HG02588 (cell line): ENCODE measurements around the gene UBE3C.

ENCODE experiments used
- ATAC-seq: cut with Tn5 transposase; IDR thresholded peaks from one replicate; pipeline ENCODE4 v1.9.1; 2021; ENCODE audit warnings: mild to moderate bottlenecking, moderate library complexity; ENCODE audit not compliant: unreplicated experiment

UBE3C gene

DNA sequence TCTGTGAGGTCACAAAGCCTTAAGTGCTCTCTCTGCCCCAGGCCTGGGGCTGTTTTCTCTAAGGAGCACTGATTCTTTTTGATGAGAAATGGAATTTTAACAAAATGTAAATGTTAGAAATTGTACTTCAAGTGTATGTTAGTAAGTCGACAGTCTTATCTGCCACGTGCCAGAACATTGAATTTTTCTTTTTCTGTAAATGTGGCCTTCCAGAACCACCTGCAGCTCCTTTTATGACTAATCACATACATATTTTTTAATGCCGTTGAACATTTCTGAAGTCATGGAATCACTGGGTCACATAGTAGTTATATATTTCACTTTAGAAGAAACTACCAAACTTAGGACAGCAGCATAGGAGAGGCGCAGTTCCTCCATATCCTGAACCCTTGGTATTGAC is 38.0 kb downstream of the UBE3C start:
- ATAC-seq = no peak

DNA sequence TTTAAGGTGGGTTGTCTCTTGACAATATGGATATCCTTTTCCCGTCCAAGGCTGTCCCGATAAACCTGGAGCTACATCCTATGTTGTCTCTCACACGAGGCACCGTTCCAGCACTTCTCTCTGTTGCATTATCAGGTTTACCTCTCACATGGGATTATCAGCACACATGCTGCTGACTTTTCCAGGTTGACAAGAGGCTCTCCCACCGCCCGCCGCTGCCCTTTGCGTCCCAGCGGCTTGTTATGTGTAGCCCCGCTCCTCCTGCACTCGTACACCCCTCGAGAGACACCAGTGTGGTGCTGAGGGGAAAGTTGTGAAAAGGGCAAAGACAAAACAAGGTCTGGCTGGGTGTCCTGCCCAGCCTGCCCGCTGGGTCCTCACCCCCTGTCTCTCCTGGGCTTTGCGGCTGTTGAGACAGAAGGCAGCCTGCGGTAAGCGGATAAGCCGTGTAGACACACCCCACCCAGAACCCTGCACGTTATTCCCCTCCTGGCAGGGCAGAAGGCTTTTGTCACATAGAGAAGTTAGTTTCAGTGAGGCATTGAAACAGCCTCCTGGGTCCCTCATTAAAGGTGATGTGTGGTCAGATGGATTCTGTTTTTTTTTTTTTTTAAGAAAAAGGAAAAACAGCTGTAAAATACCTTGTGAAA is 38.7 kb downstream of the UBE3C start:
- ATAC-seq = no peak

DNA sequence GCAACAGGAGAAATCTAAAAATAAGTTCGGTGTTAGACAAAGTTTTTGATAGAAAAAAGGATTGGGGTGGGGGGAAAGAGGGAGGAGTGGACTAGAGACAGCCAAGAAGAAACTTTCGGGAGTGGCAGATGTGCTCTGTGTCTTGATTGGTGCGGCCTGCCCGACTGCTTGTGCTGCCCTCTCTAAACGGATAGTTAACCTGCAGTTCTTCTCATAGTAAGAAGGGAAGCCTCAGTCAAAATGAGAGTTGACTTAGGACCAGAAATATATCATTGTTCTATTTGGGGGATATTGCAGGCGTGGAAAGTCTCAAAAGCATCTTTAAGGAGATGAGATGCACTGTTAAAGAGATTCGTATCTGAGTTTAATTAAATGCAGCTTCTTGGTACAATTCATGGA is 39.3 kb downstream of the UBE3C start:
- no peak for ATAC-seq

DNA sequence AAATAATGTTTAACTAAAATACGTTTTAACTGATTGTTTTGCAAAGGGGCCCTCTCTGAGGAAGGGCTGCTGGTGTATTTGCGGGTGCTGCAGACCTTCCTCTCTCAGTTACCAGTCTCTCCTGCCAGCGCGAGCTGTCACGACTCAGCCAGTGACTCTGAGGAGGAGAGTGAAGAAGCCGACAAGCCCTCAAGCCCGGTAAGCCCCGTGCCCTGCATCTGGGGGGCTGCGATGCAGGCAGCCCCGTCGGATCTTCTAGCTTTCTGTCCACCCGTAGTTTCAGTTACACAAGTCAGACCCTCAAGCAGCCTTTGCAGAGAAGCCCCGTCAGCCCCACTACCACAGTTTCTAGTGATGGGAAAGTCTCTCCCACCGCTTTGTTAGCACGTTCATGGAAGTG is 45.1 kb downstream of the UBE3C start:
- ATAC-seq = no peak

DNA sequence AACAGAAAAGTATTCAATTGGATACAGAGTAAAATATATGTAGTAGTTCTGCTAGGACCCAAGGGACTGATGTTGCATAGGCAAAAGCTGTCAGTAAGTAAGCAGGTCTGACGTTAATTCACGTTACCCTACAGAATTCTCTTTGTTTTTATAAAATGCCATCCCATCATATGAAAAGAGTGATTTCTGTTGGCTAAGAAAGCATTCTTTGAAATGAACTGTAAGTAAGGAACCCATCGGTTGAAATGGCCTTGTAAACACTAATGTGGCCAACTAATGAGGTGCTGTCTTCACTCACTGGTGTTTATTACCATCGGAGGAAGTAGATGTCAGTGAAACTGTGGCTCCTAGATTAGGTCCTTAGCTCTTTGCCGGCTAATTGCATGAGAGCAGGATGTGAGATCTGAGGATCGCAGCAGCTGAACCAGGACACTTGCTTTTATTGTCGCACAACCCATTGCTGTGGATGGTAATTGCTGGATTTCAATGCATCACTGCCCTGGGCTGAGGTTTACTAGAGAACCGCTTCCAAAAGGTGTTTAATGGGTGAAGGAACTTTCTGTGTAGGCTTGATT is 49.5 kb downstream of the UBE3C start:
- ATAC-seq = no peak

DNA sequence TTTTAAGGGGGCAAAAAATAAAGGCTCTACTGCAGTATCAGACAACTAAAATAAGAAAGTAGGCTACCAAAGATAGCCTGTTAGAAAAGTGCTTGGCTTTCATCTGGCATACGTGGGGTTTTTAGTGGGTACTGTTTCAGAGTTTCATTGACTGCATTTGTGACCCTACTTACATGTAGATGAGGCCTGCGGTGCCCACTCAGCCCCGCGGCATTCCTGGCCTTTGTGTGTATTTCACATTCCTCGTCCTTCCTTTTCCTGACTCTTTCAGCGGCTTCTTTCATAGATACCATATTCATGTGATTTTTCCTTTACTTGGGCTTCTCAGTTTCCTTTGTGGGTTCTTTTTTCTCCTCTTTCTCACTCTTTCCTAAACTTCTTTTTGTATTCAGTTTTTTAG is 50.7 kb downstream of the UBE3C start:
- ATAC-seq = no peak

DNA sequence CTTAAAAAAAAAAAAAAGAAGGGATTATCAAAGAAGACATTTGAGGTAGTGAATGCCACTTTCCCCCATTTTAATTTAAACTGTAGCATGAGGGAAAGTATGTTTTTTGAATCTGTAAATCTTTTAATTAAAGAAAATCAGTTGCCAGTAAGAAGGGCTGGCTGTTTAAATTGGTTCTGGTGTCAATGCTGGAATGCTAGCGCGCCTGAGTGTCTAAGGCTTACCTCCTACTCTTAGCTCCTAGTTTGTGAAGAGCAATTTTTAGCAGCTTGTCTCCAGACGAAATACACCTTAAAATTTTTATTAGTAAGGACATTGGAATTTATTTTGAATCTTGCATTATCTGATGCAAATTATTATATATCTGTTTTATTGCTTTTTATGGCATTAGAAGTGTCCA is 54.1 kb downstream of the UBE3C start:
- no peak for ATAC-seq

DNA sequence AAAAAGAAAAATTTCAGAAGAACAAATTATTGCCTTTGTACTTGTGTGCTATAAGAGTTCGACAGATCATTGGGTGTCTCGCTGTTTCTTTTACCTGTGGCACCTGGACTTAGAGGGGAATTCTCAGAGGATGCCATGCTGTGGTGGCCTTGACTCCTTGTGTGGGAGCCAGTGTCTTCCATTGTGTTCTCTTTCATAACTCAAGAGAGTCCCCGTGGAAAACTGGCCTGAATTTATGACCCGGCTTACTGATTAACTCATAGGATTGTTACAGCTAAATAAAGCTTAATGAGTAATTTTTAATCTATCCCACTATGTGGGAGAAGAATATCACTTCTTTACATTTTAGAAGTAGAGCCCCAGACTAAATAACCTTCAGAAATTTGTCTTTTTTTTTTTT is 54.5 kb downstream of the UBE3C start:
- no peak for ATAC-seq

DNA sequence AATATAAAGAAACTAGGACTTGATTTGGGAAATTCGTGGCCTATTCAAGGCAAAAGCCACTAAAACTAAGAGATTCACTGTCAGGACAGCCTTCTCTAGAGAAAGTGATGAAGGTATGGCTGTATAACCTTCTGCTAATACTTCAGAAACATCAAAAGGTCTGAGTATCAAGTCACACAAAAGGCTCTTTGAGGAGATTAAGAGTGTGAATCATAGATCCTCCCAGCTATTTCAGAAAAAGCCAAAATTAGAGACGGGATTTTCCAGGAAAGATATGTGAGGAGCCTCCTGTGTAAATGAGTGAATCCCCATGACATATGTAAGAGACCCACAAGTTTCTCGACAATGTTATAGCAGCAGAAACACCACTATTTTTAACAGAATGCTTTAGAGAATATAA is 56.2 kb downstream of the UBE3C start:
- no peak for ATAC-seq

DNA sequence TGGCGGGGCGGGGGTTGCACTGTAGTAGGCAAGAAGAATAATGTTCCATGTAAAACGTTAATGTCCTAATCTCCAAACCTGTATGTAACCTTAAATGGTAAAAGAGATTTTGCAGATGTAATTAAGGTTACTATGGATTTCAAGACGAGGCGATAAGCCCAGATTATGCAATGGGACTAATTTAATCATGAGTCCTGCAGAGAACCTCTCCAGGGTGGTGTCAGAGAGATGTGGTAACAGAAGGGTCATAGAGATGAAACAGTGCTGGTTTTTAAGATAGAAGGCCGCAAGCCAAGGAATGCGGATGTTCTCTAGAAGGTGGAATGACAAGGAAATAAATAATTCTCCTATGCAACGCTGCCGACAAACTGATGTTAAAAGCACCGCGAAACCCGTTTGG is 57.1 kb downstream of the UBE3C start:
- no peak for ATAC-seq

DNA sequence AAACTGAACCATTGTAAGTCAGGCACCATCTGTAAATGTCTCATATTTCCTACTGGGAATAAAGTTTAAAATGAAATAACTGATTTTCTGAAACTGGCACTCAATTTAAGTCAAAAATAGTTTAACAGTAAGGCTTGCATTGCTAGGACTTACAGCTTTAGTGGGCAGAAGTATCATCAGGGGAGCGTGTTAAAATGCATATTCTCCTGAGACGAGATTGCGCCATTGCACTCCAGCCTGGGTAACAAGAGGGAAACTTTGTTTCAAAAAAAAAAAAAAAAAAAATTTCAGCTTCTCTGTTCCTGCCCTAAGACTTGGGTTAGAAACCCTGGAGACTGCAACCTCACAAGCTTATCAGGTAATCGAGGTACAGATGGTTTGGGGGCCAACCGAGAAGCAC is 65.4 kb downstream of the UBE3C start:
- no peak for ATAC-seq

DNA sequence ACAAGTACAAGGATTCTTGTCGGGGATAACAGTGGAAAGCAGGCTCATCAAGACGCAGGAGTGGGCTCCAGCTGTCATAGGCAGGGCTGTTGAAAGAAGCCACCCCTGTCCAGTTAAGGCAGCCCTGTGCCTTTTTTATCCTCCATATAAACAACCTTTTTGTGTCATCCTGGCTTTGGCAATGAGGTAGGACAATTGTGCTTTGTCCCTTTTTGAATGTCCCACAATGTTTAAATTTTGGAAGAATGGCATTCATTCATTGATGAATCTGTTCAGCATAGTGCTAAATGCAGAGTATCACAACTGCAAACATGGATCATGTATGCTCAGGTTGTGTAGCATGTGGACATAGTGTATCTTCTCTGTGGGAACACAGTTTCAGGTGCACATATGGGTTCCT is 66.7 kb downstream of the UBE3C start:
- ATAC-seq = no peak

DNA sequence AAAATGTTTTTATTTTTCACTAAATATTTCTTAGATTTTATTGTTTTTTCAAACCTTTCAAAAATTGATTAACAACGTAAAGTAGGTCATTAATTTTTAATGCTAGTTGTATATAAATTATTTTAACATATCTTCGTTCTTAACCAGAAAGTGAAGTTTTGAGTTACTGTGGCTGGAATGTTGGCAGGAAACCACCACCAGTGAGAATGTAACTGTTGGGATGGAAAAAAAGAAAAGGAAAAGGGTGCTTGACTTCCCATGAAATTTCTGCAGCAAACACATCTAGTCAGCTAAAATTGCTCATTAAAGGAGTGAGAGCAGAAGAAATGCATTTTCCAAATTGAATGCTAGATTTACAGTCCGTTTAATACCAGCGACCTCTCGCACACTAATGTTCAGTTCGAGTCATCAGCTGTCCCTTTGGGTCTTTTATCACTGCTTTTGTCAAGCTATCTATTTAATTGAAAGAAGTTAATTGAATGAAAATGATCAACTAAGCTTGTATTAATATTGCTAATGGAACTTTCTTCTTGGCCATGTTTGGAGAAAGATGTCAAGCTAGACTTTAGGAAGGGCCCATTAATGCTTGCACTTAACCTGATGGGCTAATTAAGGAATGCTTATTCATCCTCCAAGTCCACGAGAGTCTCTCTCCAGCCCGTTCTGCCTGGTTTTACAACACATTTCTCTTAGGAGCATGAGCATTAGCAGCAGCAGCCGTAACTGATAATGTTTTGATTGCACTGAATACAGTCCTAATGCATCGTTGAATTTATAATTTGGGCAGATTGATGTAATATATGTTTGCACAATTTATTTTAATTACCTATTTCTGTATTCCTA is 70.1 kb downstream of the UBE3C start:
- no peak for ATAC-seq

DNA sequence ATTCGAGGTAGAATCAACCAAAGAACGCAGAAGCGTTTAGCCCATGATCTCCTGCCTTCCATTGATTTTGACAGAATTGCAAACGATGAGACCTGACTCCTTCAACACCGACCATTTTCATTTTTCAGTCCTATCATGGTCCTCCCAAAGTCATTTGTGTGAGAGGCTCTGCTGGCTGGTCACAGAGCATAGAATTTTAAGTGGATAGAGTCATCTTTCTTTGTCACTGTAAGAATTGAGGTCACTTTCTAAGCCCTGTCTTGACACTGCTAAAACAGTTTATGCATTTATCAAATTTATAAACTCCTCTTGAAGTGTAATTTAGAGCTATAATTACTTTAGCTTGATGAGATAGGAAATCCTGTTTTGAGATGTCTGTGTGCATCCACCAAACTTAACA is 72.0 kb downstream of the UBE3C start:
- no peak for ATAC-seq

DNA sequence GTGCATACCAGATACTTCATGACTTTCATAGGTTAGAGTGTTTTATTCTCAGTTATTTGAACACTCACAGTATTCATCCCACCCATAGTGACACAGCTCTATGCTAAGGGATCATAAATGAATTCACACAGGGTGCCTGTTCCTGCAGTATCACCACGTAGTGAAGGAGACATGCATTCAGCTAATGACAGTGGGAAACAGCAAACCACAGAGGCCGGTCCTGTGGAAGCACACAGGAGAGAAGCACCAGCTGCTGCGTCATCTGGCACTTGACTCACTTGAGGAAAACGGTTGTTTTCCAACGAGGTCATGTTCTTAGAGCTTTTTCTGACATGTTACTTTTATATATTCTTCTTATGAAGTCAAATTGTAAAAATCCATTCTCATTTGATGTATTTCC is 73.0 kb downstream of the UBE3C start:
- no peak for ATAC-seq

DNA sequence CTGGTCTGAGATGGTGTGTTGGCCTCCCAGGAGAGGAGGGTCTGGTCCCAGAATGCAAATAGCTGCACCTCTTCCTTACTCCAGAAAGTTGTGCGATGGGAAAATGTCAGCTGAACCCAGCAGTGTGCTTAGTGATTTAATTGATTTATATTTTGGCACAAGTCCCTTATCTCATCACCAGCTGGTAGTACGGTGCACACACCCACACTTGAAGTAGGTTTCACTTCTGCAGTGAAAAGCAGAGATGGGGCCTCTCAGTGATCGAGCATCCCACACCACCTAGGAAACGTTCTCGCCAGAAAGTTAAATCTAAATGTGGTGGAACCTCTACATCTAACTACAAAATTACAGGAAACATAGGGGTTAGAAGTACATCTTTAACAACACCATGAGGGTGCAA is 80.4 kb downstream of the UBE3C start:
- peak; percentile 69 for ATAC-seq

DNA sequence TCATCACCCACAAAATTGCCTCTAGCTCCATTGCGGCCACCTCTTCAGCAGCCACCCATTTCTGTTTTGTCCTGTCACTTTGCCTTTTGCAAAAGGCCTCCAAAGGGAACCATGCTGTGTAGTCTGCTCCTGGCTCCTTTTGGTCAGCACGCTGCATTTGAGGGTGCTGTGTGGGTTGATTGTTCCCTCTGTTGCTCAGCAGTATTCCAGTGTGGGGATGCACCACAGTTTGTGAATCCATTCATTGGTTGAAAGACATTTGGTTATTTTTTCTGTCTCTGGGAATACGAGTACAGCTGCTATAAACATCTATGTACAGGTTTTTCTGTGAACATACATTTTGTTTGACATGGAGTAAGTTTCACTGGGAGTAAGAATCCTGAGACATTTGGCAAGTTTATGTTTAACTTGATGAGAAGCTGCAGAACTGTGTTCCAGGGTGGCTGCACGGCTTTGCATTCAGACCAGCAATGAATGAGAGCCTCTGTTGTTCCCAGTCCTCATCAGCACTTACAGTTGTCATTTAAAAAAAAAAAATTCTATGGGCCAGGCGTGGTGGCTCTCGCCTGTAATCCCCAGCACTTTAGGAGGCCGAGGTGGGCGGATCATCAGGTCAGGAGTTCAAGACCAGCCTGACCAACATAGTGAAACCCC is 82.3 kb downstream of the UBE3C start:
- no peak for ATAC-seq

DNA sequence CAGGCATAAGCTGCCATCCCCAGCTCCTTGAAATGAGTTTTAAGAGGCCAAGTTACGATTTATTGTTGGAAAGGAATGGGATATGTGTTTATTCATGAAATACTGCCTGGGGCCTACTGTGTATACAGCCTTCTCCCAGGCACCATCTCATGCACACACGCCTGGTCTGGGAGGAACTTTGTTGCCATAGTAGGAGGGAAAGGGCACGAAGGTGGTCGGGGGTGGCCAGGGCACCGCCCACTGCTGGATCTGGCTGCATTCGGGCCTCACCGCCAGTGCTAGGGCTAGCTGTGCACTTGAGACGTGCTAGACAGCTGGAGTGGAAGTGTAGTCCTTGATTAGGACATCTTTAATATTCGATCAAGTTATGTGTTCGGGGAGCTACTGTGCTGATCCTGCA is 84.0 kb downstream of the UBE3C start:
- no peak for ATAC-seq

DNA sequence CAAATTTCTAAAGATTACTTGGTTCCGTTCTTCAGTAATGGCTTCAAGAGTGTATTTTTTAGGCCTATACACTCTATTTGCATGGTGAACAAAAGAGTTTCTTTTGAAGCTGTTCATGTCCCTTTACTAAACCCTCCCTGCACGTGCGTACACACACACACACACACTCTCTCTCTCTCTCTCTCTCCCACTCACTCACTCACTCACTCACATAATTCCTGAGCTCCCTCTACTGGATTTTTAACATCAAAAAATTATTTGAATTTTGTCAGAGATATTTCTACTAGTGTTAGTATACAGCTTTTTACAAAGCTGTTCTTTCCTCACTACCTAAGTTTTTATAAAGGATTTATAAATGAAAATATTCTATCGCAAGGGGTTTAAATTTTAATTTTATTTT is 85.9 kb downstream of the UBE3C start:
- ATAC-seq = no peak

DNA sequence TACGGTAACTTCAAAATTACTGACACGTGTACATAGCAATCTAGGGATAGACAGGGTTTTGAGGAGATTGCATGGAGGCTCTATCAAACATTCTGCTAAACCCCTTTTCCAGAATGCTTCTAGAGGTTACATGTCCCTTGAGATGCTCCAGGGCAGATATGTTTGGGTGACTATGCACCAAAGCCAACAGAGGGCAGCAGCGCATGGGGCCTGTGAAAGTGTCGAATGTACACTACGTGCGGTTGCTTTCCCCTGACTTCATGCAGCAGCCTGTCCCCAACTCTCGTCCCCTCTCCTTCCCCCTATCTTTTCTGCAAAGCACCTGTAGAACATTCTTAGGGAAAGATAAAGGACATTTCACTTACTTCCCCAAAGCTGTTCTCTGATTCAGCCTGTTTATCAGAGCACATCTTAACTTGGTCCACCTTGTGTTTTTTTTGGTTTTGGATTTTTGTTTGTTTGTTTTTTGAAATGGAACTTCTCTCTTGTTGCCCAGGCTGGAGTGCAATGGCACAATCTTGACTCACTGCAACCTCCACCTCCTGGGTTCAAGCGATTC is 90.2 kb downstream of the UBE3C start:
- no peak for ATAC-seq

DNA sequence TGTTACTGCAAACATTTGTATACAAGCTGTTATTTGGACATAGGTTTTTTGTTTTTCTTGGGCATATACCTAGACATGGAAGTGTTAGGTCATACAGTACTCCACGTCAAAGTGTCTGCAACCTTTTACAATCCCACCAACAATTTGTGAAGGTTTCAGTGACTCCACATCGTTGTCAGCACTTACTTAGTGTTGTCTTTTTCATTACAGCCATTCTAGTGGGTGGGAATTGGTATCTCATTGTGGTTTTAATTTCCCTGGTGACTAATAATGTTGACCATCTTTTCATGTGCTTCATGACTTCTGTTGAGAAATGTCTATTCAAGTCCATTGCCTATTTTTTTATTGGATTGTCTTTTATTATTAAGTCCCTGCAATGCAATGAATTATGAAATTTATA is 95.0 kb downstream of the UBE3C start:
- ATAC-seq = no peak

DNA sequence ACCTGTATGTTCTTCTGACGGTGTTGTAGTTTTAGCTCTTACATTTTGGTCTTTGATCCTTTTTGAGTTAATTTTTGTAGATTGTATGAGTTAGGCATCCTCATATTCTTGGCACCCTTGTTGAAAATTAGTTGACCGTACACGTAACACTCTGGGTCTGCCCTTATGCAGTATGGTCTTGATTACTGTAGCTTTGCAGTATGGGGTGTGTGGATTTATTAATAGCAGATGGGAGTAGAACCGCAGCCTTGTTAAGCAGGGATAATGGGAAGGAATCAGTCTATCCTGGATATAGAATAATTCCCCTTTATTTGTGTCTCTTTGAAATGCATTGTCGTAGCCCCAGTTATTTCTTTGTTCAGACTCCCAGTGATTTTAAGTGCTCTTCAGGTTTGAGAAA is 95.5 kb downstream of the UBE3C start:
- ATAC-seq = no peak
